Measurements from ENCODE around the gene NAA30.

- TF ChIP-seq CTCF (IDR thresholded peaks at IDR 0.05; ENCODE audit: control extremely low read depth in 1 of 3, insufficient read depth in 1 of 3, low read depth in 1 of 3, low read length in 3 of 3): no peak
- no peak for TF ChIP-seq POLR2A (IDR thresholded peaks at IDR 0.05; ENCODE audit: control extremely low read depth in 1 of 2, low read depth in 2 of 2, low read length in 2 of 2)
- no peak for TF ChIP-seq CEBPB (IDR thresholded peaks at IDR 0.05; ENCODE audit: low read depth, low read length)
- TF ChIP-seq RBBP5 (IDR thresholded peaks at IDR 0.05; ENCODE audit: borderline replicate concordance, low read depth, low read length): no peak
- TF ChIP-seq SP2 (IDR thresholded peaks at IDR 0.05; ENCODE audit: low read length): no peak
- no peak for TF ChIP-seq JUN (IDR thresholded peaks at IDR 0.05; ENCODE audit: low read depth, low read length)
- TF ChIP-seq POLR2AphosphoS5 (IDR thresholded peaks at IDR 0.05; ENCODE audit: low read depth, low read length): no peak
- no peak for TF ChIP-seq HDAC2 (IDR thresholded peaks at IDR 0.05; ENCODE audit: borderline replicate concordance in 1 of 2, low read depth in 2 of 2, low read length in 2 of 2)
- TF ChIP-seq FOSL1 (IDR thresholded peaks at IDR 0.05; ENCODE audit: insufficient read depth, low read depth, low read length): no peak
- no peak for TF ChIP-seq EP300 (IDR thresholded peaks at IDR 0.05; ENCODE audit: borderline replicate concordance in 1 of 2, low read depth in 2 of 2, low read length in 2 of 2)
- TF ChIP-seq ATF3 (IDR thresholded peaks at IDR 0.05; ENCODE audit: insufficient read depth, low read depth, low read length): no peak
- no peak for TF ChIP-seq YY1 (IDR thresholded peaks at IDR 0.05; ENCODE audit: low read depth, low read length)
These were observed 13.1 kb downstream of the NAA30 start for GRCh38 chr14:57403521-57403864.

All from H1 (cell line).